ENCODE results near the gene XRCC4.

- TF ChIP-seq POLR2AphosphoS5 (IDR thresholded peaks at IDR 0.05; ENCODE audit: low read depth, low read length) (no peak), POLR2A (IDR thresholded peaks at IDR 0.05; ENCODE audit: low read depth, low read length) (no peak), TAF1 (IDR thresholded peaks at IDR 0.05; ENCODE audit: borderline replicate concordance, low read depth, low read length) (no peak)
These were observed 309.7 kb downstream of the XRCC4 start for GRCh38 chr5:83387041-83387440.
